OCI-LY7 (cell line): ENCODE results near the gene TRHDE. TPM values are rescaled to one million over a fixed set of nuclear protein-coding genes. Genes with fewer than 3 reads are reported as not detected.

Experiments
- BruUV-seq: library from RNA; stranded (reverse); fragments of 400-500 nt; replicated peaks from 2 replicates; lab custom pipeline; 2021; lab: Mats Ljungman, UMichigan
- CTCF ChIA-PET: fragments of 300-600 bp; sonication (Branson Sonifier 250); formaldehyde crosslinking; loops from one replicate; lab custom pipeline; 2022; ENCODE audit warnings: antibody characterized with exemption; ENCODE audit not compliant: unreplicated experiment; lab: Charles Lee
- POLR2A ChIA-PET: fragments of 300-600 bp; sonication (Branson Sonifier 250); formaldehyde crosslinking; loops from one replicate; lab custom pipeline; 2022; ENCODE audit warnings: antibody characterized with exemption; lab: Charles Lee
- DNase-seq: peaks from one replicate; pipeline ENCODE4 v3.0.0-alpha.2; 2015; ENCODE audit warnings: low spot score
- H2AFZ ChIP-seq: fragments of 200-600 bp; sonication (generic), shearing (Covaris generic); 2 replicates; pipeline ENCODE4 v1.6.1; 2014; ENCODE audit warnings: mild to moderate bottlenecking, antibody characterized with exemption, low read length, moderate library complexity
- H3K27ac ChIP-seq: fragments of 200-600 bp; sonication (generic); 2 replicates; pipeline ENCODE4 v1.5.1; 2014; ENCODE audit warnings: mixed run types, low read depth, mild to moderate bottlenecking, moderate library complexity, low read length, inconsistent platforms; ENCODE audit not compliant: poor library complexity, severe bottlenecking
- H3K36me3 ChIP-seq: fragments of 200-600 bp; sonication (generic); 2 replicates; pipeline ENCODE4 v1.6.1; 2014; ENCODE audit warnings: mild to moderate bottlenecking, antibody characterized with exemption, low read length, moderate library complexity, mixed read lengths; ENCODE audit not compliant: insufficient read depth
- H3K4me1 ChIP-seq: fragments of 200-600 bp; sonication (generic); 2 replicates; pipeline ENCODE4 v1.5.1; 2014; ENCODE audit warnings: mild to moderate bottlenecking, low read length; ENCODE audit not compliant: insufficient read depth, poor library complexity, severe bottlenecking
- H3K4me2 ChIP-seq: fragments of 200-600 bp; sonication (generic); 2 replicates; pipeline ENCODE4 v1.6.1; 2014; ENCODE audit warnings: mild to moderate bottlenecking, low read length
- H3K4me3 ChIP-seq: fragments of 200-600 bp; sonication (generic); 2 replicates; pipeline ENCODE4 v1.5.1; 2014; ENCODE audit warnings: mild to moderate bottlenecking, low read depth, low read length; ENCODE audit not compliant: poor library complexity, severe bottlenecking
- H3K79me2 ChIP-seq: fragments of 200-600 bp; sonication (generic); 2 replicates; pipeline ENCODE4 v1.6.1; 2016; ENCODE audit warnings: low read depth, mild to moderate bottlenecking, low read length, moderate library complexity, mixed read lengths; ENCODE audit not compliant: insufficient read depth
- H3K9me2 ChIP-seq: fragments of 200-600 bp; sonication (generic); 2 replicates; pipeline ENCODE4 v1.6.1; 2016; ENCODE audit warnings: mild to moderate bottlenecking, low read length, mixed read lengths; ENCODE audit not compliant: insufficient read depth
- H3K9me3 ChIP-seq: fragments of 200-600 bp; sonication (generic); 2 replicates; pipeline ENCODE4 v1.6.1; 2014; ENCODE audit warnings: mild to moderate bottlenecking, mixed run types, low read length, mixed read lengths
- H4K20me1 ChIP-seq: fragments of 200-600 bp; sonication (generic); 2 replicates; pipeline ENCODE4 v1.6.1; 2014; ENCODE audit warnings: mild to moderate bottlenecking, antibody characterized with exemption, low read length, moderate library complexity, mixed read lengths; ENCODE audit not compliant: insufficient read depth
- EZH2phosphoT487 ChIP-seq: fragments of 200-600 bp; sonication (generic); IDR thresholded peaks from 2 replicates; pipeline ENCODE4 v1.6.1; 2018; ENCODE audit warnings: low read depth, borderline replicate concordance, mild to moderate bottlenecking, mixed run types, antibody characterized with exemption, low read length, moderate library complexity, mixed read lengths
- intact Hi-C: fragments of 100-400 bp; cut with micrococcal nuclease; formaldehyde crosslinking; loops from one replicate; pipeline ENCODE4 v1.10.0; 2022; ENCODE audit not compliant: unreplicated experiment
- total RNA-seq, 2 experiments: library from RNA; depleted of rRNA in 1 of 2; stranded (reverse); fragments of >200 nt in 1 of 2; shearing (Covaris generic) in 1 of 2; gene quantifications; 2 replicates each; pipeline ENCODE4 v1.2.3, GENCODE V29; 2014 to 2022
- TF ChIP-seq, protein P1 (sequence below): fragments of 200-600 bp; sonication (generic); conservative IDR thresholded peaks from 2 replicates; pipeline ENCODE4 v1.5.1; 2014; ENCODE audit warnings: mild to moderate bottlenecking, antibody characterized with exemption, low read length, moderate library complexity, mixed read lengths

Gene TRHDE
- total RNA-seq, 2 experiments from 2014 or later: not detected

DNA sequence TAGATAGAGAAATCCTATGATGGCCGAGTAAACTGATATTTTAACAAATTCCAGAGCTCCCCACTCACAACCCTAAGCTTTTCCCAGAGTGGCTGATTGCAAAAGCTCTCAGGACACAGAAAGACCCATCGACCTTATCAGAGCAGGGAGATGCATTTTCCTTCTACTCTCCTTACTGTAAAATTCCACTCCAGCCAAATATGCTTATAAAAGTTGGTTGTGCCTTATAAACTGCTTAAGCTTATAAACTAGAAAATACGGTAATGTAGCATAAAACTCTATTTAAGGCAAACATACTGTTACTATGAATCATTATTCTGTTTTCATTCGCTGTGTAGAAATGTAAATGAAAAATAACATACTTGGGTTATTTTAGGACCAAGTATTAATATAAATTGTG lies 41.6 kb upstream of the TRHDE start:
- no peaks in the 10 kb centered on the region for H3K4me1 ChIP-seq
- no peak for DNase-seq
- H3K9me2 ChIP-seq: no peaks in the 10 kb centered on the region
- no peaks in the 10 kb centered on the region for H3K79me2 ChIP-seq
- H3K9me3 ChIP-seq: no peaks in the 10 kb centered on the region
- CTCF ChIA-PET: no interaction called here
- H3K4me3 ChIP-seq: no peak overlapping the region
- H3K36me3 ChIP-seq: no peaks in the 10 kb centered on the region
- no peak overlapping the region for H3K27ac ChIP-seq
- intact Hi-C loops: no loop called here
- no peak for TF ChIP-seq EZH2phosphoT487
- TF ChIP-seq, protein P1, sequence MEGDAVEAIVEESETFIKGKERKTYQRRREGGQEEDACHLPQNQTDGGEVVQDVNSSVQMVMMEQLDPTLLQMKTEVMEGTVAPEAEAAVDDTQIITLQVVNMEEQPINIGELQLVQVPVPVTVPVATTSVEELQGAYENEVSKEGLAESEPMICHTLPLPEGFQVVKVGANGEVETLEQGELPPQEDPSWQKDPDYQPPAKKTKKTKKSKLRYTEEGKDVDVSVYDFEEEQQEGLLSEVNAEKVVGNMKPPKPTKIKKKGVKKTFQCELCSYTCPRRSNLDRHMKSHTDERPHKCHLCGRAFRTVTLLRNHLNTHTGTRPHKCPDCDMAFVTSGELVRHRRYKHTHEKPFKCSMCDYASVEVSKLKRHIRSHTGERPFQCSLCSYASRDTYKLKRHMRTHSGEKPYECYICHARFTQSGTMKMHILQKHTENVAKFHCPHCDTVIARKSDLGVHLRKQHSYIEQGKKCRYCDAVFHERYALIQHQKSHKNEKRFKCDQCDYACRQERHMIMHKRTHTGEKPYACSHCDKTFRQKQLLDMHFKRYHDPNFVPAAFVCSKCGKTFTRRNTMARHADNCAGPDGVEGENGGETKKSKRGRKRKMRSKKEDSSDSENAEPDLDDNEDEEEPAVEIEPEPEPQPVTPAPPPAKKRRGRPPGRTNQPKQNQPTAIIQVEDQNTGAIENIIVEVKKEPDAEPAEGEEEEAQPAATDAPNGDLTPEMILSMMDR: no peak
- POLR2A ChIA-PET: no interaction called here
- no TSS peak for BruUV-seq
- no peak overlapping the region for H2AFZ ChIP-seq
- no peaks in the 10 kb centered on the region for H4K20me1 ChIP-seq
- no peak overlapping the region for H3K4me2 ChIP-seq

DNA sequence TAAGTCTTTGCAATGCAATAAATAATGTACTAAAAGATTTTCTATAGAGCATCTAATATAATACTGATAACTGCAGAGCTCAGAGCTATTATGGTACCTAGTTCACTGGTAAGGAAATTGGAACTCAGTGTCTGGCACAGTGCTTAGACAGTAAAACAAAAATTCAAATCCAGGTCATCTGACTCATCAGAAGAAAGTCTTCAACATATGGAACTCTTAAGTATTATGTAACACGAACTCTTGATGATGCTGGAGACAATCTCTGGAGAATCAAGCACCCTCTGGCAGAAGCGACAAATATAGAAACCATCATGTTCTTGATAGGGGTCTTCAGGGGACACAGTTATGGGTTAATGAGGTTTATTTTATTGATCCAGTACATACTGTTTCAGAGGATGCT lies 37.3 kb upstream of the TRHDE start:
- ChIA-PET POLR2A (interaction anchor here (1.1 kb wide), 1 partner anchor 12 kb away, joined by 3 read pairs; no protein-coding TSS in a partner anchor), CTCF (no interaction called here)

DNA sequence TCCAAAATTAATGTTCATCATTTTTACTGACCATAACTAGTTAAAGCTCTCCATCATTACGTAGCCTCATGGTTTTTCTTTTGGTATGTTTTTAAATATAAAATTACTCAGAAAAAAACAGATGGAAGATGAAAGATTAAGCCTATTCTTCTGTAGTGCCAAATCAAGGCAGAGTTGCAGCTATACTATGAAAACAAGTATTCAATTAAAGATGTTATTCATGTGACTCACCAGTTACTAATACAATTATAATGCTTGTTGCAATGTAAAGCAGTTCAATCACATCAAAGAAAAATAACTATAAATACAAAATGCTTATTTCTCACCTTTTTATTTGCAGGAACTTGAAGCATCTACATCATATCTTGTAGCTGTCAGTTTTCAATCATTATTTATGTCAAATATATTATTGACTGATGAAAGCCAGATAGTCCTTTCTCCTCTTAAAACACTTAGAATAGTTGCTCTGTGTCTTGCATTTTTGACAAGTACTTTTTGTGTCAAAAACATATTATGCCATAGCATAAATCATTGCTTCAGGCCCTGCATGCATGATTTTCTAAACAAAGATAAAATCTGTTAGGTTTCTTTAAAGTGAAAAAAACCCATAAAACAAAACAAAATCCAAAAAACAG lies 36.0 kb upstream of the TRHDE start:
- no peak overlapping the region for H3K4me2 ChIP-seq
- H3K4me1 ChIP-seq: no peaks in the 10 kb centered on the region
- DNase-seq: no peak
- no peaks in the 10 kb centered on the region for H3K9me2 ChIP-seq
- no peaks in the 10 kb centered on the region for H3K79me2 ChIP-seq
- H3K4me3 ChIP-seq: no peak overlapping the region
- BruUV-seq: no TSS peak
- H3K27ac ChIP-seq: no peak overlapping the region
- H2AFZ ChIP-seq: no peak overlapping the region
- POLR2A ChIA-PET: interaction anchor here (0.6 kb wide), 2 partner anchors 297 to 728 kb away, joined by 3 read pairs; no protein-coding TSS in a partner anchor
- no peaks in the 10 kb centered on the region for H3K36me3 ChIP-seq
- intact Hi-C loops: no loop called here
- CTCF ChIA-PET: no interaction called here
- no peaks in the 10 kb centered on the region for H3K9me3 ChIP-seq
- H4K20me1 ChIP-seq: no peaks in the 10 kb centered on the region
- no peak for TF ChIP-seq EZH2phosphoT487
- TF ChIP-seq, protein P1: no peak

More for the DNA sequence above, 37.3 kb upstream of the TRHDE start:
- Histone ChIP-seq H3K9me3 (no peaks in the 10 kb centered on the region), H3K4me2 (no peak overlapping the region), H3K4me3 (no peak overlapping the region), H4K20me1 (no peaks in the 10 kb centered on the region), H3K27ac (no peak overlapping the region), H3K36me3 (no peaks in the 10 kb centered on the region), H2AFZ (no peak overlapping the region), H3K9me2 (no peaks in the 10 kb centered on the region), H3K79me2 (no peaks in the 10 kb centered on the region), H3K4me1 (no peaks in the 10 kb centered on the region)
- intact Hi-C loops: no loop called here
- no peak for DNase-seq
- TF ChIP-seq, protein P1: no peak
- no peak for TF ChIP-seq EZH2phosphoT487
- no TSS peak for BruUV-seq
